ENCODE data around the gene NAGA.
"Not testable (repeated sequence)": the region's sequence is repeated elsewhere in the genome, so short reads cannot be mapped to it uniquely, and the experiment has no call there.

DNA sequence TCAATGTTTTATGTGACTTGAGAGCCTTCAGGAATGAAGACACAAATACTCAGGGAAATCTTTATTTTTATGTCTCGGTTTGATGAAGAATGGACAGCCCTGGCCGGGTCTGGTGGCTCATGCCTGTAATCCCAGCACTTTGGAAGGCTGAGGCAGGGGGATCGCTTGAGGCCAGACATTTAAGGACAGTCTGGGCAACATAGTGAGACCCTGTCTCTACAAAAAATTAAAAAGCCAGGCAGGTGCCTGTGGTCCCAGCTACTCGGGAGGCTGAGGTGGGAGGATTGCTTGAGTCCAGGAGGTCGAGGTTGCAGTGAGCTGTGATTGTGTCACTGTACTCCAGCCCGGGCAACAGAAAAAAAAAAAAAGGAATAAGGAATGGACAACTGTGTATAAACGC is 896 bp upstream of the NAGA start:
- TF ChIP-seq, protein P1, sequence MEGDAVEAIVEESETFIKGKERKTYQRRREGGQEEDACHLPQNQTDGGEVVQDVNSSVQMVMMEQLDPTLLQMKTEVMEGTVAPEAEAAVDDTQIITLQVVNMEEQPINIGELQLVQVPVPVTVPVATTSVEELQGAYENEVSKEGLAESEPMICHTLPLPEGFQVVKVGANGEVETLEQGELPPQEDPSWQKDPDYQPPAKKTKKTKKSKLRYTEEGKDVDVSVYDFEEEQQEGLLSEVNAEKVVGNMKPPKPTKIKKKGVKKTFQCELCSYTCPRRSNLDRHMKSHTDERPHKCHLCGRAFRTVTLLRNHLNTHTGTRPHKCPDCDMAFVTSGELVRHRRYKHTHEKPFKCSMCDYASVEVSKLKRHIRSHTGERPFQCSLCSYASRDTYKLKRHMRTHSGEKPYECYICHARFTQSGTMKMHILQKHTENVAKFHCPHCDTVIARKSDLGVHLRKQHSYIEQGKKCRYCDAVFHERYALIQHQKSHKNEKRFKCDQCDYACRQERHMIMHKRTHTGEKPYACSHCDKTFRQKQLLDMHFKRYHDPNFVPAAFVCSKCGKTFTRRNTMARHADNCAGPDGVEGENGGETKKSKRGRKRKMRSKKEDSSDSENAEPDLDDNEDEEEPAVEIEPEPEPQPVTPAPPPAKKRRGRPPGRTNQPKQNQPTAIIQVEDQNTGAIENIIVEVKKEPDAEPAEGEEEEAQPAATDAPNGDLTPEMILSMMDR (IDR thresholded peaks at IDR 0.05): not testable (repeated sequence)
- TF ChIP-seq ZFX (IDR thresholded peaks at IDR 0.05; ENCODE audit: borderline replicate concordance): not testable (repeated sequence)

Measured in 22Rv1 (cell line).